GM13976 (cell line): ENCODE results near the gene AGFG2.

Source experiments
- DNase-seq: peaks from one replicate; pipeline ENCODE4 v3.0.0; 2012; ENCODE audit warnings: low spot score
- CTCF ChIP-seq: IDR thresholded peaks from 2 replicates; pipeline ENCODE4 v1.5.1; 2012; ENCODE audit warnings: borderline replicate concordance, mild to moderate bottlenecking; ENCODE audit not compliant: insufficient read depth; ENCODE audit errors: extremely low read depth, missing control alignments, control extremely low read depth
- in situ Hi-C: fragments of 300-500 bp; cut with MboI; formaldehyde crosslinking; loops from one replicate; pipeline ENCODE4 v1.12.0; 2022; ENCODE audit warnings: low sequenced_read_pairs, mixed read lengths, inconsistent platforms; ENCODE audit not compliant: unreplicated experiment

AGFG2 gene

DNA sequence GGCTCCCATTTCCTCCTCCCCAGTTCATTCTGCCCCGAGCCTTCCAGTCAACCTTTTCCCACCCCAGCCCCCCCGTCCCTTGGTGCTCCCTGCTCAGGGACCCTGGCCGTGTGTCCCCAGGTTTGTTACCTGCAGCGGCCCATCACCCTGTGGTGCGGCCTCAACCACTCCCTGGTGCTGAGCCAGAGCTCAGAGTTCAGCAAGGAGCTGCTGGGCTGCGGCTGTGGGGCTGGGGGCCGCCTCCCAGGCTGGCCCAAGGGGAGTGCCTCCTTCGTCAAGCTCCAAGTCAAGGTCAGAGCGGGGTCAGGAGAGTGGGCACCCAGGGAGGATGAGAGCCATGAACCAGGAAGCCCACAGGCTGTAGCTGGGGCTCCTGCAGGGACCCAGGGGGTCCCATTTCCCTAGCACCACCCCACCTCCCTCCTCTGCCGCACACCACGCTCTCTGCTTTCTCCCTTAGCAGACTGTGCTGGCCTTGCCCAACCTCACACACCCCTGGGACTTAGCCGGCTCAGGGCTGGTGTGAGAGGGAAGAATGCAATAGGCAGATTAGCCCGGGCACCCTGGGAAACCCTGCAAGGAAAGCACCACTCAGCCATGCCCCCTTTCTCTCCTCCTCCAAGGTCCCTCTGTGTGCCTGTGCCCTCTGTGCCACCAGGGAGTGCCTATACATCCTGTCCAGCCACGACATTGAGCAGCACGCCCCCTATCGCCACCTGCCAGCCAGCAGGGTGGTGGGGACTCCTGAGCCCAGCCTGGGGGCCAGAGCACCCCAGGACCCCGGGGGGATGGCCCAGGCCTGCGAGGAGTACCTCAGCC, 61.1 kb downstream of the AGFG2 start:
- DNase-seq, result no peak
- TF ChIP-seq CTCF, result no peak
- in situ Hi-C loops, result no loop called here

GRCh38 chr7:100600730-100601038, 61.7 kb downstream of the AGFG2 start:
- in situ Hi-C loops, result no loop called here
- DNase-seq, result no peak
- no peak for TF ChIP-seq CTCF

GRCh38 chr7:100602889-100603725, 64.1 kb downstream of the AGFG2 start:
- in situ Hi-C loops, result no loop called here
- TF ChIP-seq CTCF, result no peak
- no peak for DNase-seq

GRCh38 chr7:100603726-100604027, 64.7 kb downstream of the AGFG2 start:
- TF ChIP-seq CTCF, result no peak
- no peak for DNase-seq
- in situ Hi-C loops, result no loop called here

DNA sequence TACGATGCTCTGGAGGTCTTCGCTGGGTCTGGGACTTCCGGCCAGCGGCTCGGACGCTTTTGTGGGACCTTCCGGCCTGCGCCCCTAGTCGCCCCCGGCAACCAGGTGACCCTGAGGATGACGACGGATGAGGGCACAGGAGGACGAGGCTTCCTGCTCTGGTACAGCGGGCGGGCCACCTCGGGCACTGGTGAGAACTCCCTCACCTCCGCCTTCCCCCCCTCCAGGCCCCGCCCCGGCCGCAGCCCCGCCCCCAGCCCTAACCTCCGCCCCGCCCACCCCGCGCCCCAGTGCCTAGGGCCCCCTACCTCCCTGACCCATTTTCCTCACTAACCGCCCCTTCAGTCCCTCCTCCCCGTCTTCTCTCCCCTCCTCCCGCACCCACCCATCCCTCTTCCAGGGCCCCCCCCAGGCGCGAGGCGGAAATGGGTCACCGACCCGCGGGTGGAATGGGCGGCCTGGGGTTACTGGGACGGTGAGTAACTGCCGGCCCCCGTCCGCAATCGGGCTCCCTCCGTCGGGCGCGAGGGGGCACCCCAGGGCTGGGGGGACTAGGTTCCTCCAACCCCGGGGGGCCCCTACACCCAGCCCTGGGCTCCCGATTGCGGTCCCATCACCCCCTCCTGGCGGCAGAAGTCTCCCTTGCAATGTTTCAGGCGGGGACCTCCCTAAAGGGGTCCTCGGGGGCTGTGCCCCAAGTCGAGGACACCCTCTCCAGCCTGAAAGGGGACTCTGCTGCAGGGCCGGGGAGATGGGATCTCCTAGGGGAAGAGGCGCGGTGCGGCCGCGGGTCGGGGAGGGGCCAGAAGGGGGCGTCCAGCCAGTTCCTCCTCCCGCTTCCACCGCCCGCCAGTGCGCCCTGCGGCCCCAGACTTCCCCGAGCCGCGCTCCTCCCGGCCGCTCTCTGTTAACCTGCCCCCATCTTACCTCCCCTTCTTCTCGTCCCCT, 65.3 kb downstream of the AGFG2 start:
- DNase-seq, result peak; percentile 94
- in situ Hi-C loops, result no loop called here
- TF ChIP-seq CTCF, result peak; percentile 40

DNA sequence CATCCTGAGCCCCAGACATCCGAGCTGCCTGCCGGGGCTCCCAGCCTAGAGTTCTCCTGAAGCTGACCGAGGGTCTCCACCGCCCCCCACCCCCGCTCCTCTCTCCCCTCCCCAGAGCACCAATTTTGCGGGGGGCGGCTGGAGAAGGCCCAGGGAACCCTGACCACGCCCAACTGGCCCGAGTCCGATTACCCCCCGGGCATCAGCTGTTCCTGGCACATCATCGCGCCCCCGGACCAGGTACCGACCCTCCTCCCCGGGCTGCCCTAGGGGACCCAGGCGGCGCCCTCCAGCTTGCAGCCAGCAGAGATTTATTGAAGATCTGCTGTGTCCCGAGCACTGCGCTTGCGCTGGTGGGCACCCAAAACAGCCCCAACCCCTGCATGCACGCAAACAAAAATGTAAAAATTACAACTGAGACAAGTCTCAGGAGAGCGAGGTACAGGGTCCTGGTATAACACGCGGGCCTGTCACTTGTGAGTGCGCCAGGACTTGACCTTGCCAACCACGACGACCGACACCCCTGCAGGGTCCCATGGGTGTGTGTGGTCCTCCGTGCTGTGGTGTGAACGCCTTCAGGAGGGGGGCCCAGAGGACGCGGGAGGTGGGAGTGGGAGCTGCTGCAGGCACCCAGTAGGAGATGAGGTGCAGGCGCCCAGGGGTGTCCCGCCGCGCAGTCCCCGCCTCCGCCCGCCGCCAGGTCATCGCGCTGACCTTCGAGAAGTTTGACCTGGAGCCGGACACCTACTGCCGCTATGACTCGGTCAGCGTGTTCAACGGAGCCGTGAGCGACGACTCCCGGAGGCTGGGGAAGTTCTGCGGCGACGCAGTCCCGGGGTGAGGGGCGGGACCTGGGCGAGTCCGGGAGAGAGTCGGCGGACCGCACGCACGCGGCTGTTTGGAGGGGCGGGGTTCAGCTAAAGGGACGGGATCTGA, 66.2 kb downstream of the AGFG2 start:
- no peak for TF ChIP-seq CTCF
- in situ Hi-C loops, result no loop called here
- DNase-seq, result peak; percentile 49
